Neural progenitor cell (in vitro differentiated cells): ENCODE measurements around the gene CLIC4. TPM values are rescaled to one million over a fixed set of nuclear protein-coding genes. Genes with fewer than 3 reads are reported as not detected.

Source experiments
- small RNA-seq: library from RNA; depleted of rRNA; stranded (forward); fragments of <200 nt; gene quantifications from one replicate; pipeline ENCODE3, GENCODE V24; 2015
- total RNA-seq: library from RNA; depleted of rRNA; stranded (reverse); fragments of >200 nt; gene quantifications from 2 replicates; pipeline ENCODE4 v1.2.3, GENCODE V29; 2015; ENCODE audit warnings: low replicate concordance

CLIC4 gene
- total RNA-seq, 1 donor from 2014 or later, result 263 TPM

Small RNAs within 50 kb of the gene (small RNA-seq; reads per million reads assigned to genes)
- gene RNU6-1208P, result not detected

Other genes starting within 250 kb of the CLIC4 start
- 7.5 and 9.3 TPM in 2 replicates for gene RCAN3, start 242.6 kb upstream of the CLIC4 start, total RNA-seq
- gene NCMAP, start 189.4 kb upstream of the CLIC4 start, total RNA-seq, result 0.49 TPM in 1 of 2 replicates, not detected in the other
- 125 and 164 TPM in 2 replicates for gene SRRM1, start 102.1 kb upstream of the CLIC4 start, total RNA-seq
- gene RUNX3, start 184.8 kb downstream of the CLIC4 start, total RNA-seq, result 0.09 TPM in 1 of 2 replicates, not detected in the other